Measurements from ENCODE around the gene DPF1.
A peak's percentile ranks its signal among the peaks of the same experiment; 100 is the strongest.

DPF1 gene

GRCh38 chr19:38197937-38198704 lies 25.9 kb downstream of the DPF1 start:
- no peak for DNase-seq (ENCODE audit: low spot score)

DNA sequence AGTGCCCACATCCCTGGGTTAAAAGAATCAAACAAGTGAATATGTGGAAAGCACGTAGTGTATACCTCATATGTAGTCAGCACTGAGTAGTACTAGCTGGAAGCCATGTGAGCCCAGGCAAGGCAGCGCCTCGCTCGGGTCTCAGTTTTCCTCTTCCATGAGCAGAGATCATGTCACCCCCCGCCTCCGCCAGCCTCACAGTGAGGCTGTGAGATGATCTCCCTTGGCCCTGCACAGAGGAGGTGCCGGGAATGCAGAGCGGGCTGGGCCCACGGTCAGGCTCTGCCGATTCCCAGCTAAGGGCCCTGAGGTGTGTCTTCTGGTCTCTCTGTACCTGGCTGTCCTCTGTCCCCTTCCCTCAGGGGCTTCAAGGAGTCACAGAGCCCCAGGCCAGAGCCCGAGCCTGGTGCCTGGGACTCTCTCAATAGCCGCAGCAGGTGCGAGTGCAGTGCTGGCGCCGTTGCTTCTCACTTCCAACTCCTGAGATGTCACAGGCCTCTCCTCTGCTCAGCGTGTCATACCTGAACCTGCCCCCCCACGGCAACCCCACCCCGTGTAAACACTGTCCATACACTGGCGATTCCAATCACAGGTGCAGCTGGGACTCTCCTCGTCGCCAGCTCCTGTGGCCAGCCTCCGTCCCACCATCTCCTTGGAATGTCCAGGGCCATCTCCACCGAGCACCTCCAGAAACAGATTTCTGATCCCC lies 26.9 kb downstream of the DPF1 start:
- no peak for DNase-seq (ENCODE audit: low spot score)

DNA sequence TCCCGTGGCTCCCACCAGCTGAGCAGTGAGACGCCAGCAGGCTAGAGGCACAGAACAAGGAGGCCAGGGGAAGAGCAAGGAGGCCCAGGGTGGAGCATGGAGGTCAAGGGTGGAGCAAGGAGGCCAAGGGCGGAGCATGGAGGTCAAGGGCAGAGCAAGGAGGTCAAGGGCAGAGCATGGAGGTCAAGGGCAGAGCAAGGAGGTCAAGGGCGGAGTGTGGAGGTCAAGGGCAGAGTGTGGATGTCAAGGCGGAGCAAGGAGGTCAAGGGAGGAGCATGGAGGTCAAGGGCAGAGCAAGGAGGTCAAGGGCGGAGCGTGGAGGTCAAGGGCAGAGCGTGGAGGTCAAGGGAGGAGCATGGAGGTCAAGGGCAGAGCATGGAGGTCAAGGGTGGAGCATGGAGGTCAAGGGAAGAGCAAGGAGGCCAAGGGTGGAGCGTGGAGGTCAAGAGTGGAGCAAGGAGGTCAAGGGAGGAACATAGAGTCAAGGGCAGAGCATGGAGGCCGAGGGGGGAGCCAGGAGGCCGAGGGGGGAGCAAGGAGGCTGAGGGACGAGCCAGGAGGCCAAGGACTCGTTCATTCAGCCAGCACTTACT lies 27.7 kb downstream of the DPF1 start:
- no peak for DNase-seq (ENCODE audit: low spot score)

GRCh38 chr19:38195237-38195636 lies 28.8 kb downstream of the DPF1 start:
- DNase-seq (ENCODE audit: low spot score) = no peak

DNA sequence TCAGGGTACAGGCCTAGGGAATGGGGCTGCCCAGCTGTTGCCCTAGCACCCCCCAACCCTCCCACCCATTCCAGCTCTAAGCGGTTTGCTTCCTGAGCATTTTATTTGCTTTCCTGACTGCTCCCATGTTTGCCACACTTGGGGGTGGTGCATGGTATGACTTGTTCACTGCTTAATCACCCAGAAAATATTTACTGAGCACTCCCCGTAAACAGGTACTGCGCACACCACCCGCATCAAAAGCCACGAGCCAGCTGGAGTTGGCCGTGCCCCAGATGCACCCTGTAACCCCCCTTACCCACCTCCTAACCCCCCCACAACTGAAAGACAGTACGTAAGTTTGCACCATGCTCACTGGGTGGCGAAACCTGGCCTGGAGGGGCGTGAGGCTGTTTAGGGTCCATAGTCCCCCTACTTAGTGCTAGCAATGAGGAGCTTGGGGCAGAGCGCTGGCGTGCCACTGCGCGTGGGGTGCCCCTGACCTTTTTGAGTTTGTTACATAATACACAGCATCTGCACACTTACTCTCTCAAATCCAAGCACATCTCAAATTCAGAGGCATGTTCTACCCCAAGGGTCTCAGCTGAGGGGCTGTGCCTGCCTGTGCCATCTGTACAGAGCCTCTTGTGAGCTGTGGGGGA lies 29.8 kb downstream of the DPF1 start:
- DNase-seq (ENCODE audit: low spot score) = no peak

GRCh38 chr19:38193445-38193844 lies 30.6 kb downstream of the DPF1 start:
- DNase-seq (ENCODE audit: low spot score) = no peak

GRCh38 chr19:38191747-38192146 lies 32.3 kb downstream of the DPF1 start:
- no peak for DNase-seq (ENCODE audit: low spot score)

DNA sequence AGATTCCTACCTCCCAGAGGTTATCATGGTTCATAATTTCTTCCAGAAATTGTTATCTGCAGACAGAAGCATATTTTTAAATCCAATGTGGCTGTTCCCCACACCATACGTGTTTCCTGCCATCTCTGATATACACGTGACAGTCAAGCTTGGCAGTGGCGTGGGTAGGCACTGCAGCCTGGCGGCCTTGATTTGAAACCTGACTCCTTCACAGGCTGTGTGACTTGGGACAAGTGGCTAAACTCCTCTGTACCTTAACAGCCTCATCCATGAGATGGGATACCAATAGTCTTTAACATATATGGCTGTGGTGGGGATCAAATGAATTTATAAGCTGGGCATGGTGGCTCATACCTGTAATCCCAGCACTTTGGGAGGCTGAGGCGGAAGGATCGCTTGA lies 33.2 kb downstream of the DPF1 start:
- DNase-seq (ENCODE audit: low spot score) = no peak

DNA sequence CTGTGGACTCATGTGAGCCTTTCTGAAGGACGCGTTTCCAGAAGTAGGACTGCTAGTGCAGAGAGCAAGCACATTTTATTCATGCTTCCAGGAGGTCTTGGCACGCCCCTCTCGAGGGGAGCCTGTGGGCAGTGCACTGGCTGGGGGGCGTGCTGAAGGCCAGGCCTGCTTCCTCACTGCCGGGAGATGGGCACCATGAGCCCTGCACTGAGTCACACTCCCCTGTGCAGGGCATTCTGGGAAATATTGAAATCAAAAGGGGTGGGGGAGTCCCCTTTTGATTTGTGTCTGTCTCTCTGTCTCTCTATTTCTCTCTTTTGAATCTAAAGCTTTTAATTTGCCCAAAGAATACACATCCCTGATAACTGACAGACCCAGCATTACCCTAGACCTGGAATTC lies 34.0 kb downstream of the DPF1 start:
- DNase-seq (ENCODE audit: low spot score) = no peak

GRCh38 chr19:38185562-38185961 lies 38.5 kb downstream of the DPF1 start:
- DNase-seq (ENCODE audit: low spot score) = no peak

- DNase-seq (ENCODE audit: low spot score) = no peak
Observed at GRCh38 chr19:38184815-38185214, 39.2 kb downstream of the DPF1 start.

GRCh38 chr19:38183251-38183897 lies 40.6 kb downstream of the DPF1 start:
- no peak for DNase-seq (ENCODE audit: low spot score)

DNA sequence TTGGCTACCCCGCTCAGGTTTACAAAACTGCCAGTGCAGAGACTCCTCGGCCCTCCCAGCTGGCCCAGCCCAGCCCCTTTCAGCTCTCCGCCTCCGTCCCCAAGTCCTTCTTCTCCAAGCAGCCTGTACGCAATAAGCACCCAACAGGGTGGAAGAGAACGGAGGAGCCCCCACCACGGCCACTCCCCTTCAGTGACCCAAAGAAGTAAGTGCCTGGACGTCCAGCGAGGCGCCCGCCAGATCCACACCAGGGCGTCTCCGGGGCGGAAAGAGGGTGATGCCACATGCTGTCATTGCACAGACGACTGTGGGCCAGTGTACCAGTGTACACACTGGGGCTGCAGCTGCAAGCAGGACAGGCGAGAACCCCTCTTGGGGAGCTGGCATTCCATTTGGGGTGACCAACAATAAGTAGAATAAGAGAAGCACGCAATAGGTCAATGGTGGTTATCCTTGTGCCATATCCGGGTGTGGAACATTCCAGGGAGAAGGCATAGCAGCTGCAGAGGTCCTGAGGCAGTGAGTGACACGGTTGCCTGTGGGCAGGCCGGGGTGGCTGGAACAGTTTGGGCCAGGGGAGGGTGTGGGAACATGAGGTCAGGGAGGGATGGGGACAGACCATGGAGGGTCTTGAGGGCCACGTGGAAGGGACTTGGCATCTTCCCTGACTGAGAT lies 41.3 kb downstream of the DPF1 start:
- DNase-seq (ENCODE audit: low spot score) = no peak

DNA sequence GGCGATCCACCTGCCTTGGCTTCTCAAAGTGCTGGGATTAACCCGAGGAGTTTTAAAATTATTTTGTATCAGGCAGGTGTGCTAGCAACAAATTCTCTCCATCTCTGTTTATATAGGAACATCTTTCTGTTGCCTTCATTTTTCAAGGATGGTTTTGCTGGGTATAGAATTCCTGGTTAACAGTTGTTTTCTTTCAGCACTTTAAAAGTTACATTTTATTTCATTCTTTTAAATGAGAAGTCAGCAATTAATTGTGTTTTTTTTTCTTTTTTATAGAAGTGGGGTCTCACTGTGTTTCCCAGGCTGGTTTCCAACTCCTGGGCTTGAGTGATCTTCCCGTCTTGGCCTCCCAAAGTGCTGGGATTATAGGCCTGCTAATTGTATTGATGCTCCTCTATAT lies 44.0 kb downstream of the DPF1 start:
- no peak for DNase-seq (ENCODE audit: low spot score)

DNA sequence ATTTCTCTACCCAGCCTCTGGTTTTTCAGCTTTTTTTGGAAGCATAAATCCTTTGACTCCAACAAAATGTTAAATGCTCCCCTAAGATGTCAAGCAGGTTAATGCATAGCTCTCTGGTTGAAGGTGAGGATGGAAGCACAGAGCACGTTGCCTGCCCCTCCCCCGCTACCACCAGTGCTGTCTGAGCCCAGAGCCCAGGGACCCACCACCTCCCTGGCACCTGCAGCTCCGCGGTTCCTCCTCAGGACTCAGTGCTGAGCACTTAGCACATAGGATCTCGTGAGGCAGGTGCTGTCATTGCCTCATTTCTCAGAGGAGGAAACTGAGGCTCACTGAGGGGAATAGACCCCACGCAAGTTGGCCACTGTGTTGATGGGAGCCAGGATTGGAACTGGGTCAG lies 48.6 kb downstream of the DPF1 start:
- no peak for DNase-seq (ENCODE audit: low spot score)

- peak; percentile 33 for DNase-seq (ENCODE audit: low spot score)
Observed at GRCh38 chr19:38173291-38174041, 50.6 kb downstream of the DPF1 start.

- no peak for DNase-seq (ENCODE audit: low spot score)
Observed at GRCh38 chr19:38172001-38172400, 52.0 kb downstream of the DPF1 start.

DNA sequence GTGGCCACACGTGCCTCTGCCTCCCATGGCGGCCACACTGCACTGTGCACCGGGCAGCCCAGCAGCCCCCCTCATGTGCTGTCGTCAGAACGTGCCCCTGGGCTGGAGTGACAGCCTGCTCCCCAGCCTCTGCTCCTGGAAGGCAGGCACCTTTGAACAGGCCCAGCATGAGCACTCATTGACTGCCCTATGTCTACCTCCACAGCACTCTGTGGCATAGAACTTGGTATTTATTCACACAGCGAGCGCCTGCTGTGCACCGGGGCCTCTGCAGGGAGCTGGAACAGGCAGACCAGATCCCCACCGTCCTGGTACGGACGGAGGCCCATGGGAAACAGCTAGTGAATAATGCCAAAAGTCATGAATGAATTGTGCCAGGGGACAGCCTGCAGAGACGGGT lies 53.7 kb downstream of the DPF1 start:
- no peak for DNase-seq (ENCODE audit: low spot score)

DNA sequence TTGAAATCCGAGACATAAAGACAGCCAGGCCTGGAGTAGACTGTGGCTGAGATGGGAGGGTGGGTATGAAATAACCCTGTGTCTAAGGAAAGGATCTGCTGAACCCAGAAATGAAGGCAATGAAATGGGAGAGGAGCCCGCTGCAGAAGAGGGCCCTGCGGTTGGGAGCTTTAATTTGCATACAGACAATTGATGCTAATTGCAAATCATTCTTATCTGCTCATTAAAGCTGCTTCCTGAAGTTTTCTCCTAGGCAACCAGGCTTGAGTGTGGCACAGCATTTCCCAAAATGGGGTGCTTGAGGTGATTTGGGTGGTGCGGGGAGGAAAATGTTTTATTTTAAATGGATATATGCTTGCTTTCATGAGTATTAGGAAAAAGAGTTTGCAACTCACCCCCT lies 55.4 kb downstream of the DPF1 start:
- DNase-seq (ENCODE audit: low spot score) = no peak

- DNase-seq (ENCODE audit: low spot score) = no peak
Observed at GRCh38 chr19:38165335-38165734, 58.7 kb downstream of the DPF1 start.

- DNase-seq (ENCODE audit: low spot score) = no peak
Observed at GRCh38 chr19:38164526-38164925, 59.5 kb downstream of the DPF1 start.
